Fibroblast of skin of left quadriceps (primary cell): Measurements from ENCODE around the gene CHST7.
"Not testable (repeated sequence)": the region's sequence is repeated elsewhere in the genome, so short reads cannot be mapped to it uniquely, and the experiment has no call there.

Experiments
- DNase-seq, 2 experiments: peaks; one replicate each; pipeline ENCODE4 v3.0.0-alpha.2; 2013; ENCODE audit warnings: low read depth in 2 of 2

Gene CHST7, protein sequence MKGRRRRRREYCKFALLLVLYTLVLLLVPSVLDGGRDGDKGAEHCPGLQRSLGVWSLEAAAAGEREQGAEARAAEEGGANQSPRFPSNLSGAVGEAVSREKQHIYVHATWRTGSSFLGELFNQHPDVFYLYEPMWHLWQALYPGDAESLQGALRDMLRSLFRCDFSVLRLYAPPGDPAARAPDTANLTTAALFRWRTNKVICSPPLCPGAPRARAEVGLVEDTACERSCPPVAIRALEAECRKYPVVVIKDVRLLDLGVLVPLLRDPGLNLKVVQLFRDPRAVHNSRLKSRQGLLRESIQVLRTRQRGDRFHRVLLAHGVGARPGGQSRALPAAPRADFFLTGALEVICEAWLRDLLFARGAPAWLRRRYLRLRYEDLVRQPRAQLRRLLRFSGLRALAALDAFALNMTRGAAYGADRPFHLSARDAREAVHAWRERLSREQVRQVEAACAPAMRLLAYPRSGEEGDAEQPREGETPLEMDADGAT

DNA sequence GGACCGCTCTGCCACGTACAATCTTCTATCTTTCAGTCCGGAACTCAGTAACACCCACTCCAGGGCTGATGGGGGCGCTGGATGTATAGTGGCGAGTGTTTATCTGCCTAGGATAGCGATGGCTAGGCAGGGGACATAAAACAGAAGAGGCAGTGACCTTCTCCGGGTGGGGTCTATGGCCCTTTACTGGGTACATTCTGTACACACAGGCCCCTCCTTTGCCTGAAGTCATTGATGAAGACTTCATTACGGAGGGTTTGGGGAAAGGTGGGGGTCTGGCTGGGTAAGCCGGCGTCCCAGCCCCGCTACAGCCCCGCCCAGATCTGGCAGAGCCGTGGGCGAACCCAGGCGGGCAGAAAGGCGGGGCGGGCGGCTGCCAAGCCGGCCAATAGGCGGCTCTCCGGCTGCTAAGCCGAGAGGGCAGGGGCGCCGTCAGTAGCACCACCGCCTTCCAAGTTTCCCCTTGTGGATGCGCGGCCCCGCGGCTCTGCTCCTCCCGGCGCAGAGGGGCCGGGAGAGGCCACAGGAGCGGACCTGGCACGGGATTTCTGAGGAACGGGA, at the start of gene CHST7:
TSS of gene CHST7 (plus strand) at position 435 of the 561 bp plus-strand sequence. CDS start 167 bp downstream, outside the sequence.
- DNase-seq = no peak

DNA sequence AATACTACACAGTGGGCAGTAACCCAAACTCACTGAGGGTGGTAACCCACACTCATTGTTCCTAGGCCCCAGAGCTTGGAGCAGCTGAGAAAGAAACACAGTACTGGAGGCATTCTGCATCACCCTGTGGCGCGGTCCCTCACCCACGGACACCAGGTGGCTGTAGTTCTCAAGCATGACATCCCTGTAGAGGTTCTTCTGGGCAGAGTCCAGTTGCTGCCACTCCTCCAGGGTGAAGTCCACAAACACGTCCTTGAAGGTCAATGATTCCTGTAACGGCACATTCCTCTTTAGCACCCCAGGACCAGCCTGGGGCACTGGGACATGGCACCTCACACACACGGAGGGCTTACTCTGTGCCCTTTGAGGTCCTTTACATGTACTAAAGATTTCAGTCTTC, 44.9 kb upstream of the CHST7 start:
- not testable (repeated sequence) for DNase-seq

DNA sequence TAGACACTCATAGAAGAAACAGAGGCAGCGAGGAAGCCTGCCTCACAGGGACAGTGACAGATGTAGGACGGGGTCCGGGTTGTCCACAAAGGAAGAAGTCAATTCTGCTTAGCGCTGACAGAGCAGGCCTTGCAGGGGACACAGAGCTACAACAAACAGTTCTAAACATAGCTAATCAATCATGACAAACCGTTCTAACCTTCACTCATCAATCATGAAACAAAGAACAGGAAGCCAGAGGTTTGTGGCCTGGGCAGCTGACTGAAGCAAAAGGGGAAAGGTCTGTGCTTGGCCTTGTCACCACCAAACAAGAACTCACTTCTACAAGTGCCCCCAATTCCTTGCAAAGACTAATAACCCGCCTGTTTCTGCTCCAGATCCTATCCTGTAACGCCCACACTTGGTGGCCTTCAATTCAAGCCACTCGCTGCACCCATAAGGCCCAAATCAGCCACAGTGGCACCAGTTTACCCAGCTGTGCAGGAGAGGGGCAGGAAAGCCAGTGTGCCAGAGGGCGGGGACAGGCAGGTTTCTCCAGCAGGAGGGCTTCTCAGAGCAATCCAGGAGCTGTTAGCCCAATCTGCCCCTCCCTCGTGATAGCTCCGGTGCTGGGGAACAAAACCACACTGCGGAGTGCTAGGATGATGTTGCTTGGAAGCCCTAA, 43.7 kb upstream of the CHST7 start:
- DNase-seq = not testable (repeated sequence)

DNA sequence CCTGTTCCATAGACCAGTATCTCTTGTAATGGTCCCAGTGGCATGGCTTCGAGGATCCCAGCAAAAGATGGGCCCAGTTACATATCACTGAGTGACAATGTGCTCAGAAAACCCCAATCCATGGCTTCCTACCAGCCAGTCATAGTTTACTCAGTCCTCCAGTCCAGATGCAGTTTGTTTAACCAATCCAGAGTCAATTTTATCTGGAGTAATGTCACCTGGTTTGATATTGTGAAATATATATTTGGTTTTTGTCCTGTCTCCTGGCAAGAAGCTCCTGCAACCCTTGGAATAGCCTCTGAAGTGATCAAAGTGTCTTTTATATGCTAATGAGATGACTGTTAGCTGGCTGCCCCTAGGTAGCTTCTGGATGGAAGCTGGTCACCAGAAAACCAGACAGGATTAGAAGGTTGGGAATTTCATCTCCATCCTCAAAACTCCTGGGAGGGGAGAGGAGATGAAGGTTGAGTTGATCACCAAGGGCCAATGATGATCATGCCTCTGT, 43.1 kb upstream of the CHST7 start:
- DNase-seq = not testable (repeated sequence)

DNA sequence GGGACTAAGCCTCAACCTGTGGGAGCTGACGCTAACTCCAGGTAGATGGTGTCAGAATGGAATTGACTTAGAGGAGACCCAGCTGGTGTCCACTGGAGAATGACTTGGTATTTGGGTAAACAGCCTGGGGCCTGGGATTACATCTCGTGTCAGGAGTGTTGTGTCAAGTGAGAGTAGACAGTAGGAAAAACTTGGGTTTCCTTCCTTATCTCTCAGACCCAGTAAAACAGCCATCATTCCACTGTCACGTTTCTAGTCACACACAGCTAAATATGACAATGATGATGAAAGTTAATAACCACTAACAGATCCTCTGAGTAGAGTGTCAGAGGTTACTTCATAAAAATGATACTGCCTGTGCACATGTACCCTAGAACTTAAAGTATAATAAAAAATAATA, 42.1 kb upstream of the CHST7 start:
- DNase-seq = no peak

DNA sequence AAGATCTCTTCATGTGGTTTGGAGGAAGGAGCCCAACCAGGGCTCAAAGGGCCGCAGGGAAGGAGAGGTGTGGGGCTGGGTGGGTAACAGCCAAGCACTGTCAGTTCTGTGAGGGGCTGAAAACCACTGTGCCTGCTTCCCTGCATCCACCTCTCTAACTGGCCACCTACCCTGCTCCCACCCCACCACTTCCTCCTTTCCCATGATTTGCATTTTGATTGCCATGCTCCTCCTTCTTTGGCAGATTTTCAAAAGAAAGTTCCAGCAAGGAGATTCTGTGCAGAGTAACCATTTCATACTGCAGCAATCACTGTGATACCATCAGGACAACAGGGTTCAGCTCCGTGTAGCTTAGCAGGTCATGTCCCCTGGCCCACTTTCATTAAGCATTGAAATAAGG, 30.1 kb upstream of the CHST7 start:
- DNase-seq = no peak

DNA sequence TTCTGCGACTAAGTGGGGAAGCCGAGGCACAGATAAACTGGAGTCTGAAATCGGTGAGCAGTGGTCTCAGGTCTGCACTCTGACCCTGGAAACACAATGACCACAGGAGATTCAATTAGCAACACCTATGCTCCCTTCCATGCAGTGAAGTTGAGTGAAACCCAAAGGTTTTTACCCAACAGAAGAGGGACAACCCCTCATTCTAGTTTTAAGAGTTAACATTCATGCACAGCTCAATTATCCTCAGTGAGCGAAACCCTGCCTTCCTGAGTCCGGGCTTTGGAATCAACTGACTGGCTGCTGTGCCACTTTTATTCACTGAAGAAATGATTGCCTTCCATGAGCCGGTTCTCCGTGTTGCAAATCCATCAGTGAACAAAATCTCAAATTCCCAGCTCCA, 29.0 kb upstream of the CHST7 start:
- not testable (repeated sequence) for DNase-seq

DNA sequence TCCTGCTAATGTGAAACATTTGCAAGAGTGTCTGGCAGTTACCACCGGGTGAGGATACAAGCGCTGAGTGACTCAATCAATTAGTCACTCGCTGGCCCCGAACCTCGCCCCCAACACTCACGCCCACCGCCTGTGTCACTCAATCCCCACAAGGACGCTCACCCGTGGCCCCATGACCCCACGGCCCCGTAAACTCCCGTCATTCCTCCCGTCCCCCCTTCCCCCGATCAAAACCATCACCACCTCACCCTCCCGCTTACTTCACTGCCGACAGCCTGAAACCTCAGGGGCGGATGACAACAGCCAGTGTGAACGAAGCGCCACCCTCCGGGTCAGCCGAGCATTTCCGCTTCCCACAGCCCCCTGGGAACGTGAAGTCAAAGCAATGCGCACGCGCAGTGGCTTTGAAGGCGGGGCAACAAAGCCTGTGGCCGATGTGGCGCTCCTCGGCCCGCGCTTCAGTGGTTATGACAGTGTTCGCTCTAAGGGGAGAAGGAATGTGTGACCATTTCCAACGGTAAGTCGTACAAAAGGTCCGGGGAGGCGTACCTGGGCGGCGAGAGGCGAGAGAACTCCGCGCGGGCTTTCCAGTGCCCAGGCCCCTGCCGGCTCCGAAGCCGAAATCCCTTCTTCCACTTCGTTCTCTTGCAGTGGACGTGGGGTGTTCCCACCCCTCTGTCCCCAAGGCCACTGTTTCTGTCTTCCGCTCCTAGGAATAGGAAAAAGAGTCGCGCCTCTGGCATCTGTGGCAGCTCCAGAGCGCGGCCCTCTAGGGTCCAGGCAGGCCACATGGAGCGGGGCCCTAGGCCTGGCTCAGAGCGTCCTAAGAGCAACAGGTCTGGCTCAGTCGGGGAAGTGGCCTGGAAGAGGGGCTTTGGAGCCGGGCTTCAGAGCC, 28.2 kb upstream of the CHST7 start, which contains the start of gene ZNF674:
TSS of gene ZNF674 (minus strand) at position 311 of the 895 bp plus-strand sequence. CDS start 3,334 bp downstream, outside the sequence.
- peak; percentile 79 to 81 for DNase-seq

DNA sequence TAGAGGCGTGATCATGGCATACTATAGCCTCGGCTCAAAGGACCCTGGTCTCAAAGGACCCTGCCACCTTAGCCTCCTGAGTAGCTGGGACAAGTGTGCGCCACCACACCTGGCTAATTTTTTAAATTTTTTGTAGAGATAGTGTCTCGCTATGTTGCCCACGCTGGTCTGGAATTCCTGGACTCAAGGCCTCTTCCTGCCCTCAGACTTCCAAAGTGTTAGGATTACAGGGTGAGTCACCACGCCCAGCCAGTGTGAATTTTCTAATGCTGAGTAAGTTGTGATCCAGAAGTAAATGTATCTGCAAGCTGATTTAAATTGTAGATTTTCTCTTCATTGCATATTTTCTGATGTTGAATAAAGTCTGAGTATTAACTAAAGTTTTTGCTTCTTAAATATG, 25.7 kb upstream of the CHST7 start:
- DNase-seq = peak; percentile 37 to 49

DNA sequence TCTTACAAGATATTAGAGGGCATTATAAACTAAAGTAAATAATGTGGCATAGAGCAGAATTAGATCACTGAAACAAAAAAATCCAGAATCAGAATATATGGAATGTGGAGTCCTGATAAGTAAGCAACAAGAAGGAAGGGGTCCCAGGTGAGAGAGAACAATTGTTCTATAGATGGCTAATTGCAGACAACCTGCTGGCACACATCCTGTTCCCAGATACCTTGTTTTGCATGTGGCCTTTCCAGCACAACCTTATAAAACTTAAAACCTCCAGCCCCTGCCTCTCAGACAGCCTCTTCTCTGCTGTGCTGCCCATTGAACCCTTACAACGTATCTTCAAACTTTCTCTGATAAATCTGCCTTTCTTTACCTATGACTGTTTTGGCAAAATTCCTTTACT, 23.7 kb upstream of the CHST7 start:
- DNase-seq = no peak

DNA sequence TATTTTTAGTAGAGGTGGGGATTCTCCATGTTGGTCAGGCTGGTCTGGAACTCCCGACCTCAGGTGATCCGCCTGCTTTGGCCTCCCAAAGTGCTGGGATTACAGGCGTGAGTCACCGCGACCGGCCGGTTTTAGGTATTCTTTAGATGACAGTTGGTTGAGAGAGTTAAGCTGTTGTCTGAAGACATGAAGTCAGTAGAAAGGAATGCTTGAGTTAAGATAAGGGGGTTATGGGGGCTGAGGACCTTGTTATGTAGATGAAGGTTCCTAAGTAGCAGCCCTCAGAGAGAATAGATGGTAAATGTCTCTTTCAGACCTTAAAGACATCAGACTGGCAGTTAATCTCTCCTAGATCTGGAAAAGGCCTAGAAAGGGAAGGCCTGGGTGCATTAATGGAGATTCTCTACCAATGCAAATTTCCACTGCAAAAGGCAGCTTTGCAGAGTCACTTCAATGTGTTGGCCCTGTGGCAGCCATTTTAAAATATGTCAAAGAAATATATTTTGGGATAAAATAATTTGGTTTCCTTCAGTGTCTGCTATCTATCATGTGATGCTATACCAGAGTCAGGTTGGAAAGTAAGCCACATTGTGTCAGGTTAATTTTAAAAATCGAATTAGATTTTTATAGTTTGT, 22.0 kb upstream of the CHST7 start:
- DNase-seq = no peak

DNA sequence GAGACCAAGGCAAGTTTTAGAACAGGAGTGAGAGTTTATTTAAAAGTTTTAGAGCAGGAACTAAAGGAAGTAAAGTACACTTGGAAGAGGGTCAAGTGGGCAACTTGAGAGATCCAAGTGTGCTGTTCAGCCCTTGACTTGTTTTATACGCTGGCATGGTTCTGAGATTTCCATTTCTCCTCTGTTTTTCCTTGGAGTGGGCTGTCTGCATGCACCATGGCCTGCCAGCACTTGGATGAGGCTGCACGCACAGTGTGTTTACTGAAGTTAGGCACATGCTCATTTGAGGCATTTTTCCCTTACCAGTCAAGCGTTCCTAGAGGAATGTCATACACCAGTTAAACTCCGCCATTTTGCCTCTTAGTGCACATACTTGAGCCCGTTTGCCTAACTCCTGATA, 19.6 kb upstream of the CHST7 start:
- DNase-seq = no peak

DNA sequence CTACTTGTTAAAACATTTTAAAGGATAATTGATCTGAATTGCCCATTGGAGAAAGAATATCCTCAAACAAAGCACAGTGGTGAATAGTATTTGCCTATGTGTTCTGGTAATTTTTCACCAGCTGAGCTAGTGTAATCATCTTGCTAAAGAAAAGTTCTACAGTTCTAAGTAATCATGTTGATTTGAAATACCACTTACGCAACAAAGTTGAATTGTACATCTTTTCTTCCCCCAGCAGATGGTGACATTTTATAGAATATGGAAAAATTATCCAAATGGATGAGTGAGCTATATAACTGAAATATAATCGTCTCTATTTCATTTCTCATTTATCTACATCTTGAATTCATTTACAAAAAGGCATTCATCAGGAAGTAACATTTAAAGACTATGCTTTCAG, 18.6 kb upstream of the CHST7 start:
- DNase-seq = no peak

DNA sequence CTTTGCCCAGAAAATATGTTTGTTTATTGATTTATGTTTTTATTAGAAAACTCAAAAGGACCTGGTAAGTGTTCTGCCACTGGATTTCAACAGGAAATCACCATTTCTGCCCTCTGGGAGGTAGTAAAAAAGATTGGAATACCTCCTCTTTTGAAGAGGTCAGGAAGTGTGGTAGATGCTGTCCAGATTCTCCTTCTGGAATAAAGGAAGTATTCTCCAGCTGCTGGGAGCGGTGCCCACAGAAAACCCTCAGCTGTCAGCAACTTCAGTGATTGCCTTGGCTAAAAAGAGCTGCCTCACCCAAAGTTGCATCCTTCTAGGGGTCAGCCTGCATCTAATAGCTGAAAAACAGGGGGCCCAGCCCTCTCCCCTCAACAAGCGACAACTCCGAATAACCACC, 14.5 kb upstream of the CHST7 start:
- DNase-seq = no peak

DNA sequence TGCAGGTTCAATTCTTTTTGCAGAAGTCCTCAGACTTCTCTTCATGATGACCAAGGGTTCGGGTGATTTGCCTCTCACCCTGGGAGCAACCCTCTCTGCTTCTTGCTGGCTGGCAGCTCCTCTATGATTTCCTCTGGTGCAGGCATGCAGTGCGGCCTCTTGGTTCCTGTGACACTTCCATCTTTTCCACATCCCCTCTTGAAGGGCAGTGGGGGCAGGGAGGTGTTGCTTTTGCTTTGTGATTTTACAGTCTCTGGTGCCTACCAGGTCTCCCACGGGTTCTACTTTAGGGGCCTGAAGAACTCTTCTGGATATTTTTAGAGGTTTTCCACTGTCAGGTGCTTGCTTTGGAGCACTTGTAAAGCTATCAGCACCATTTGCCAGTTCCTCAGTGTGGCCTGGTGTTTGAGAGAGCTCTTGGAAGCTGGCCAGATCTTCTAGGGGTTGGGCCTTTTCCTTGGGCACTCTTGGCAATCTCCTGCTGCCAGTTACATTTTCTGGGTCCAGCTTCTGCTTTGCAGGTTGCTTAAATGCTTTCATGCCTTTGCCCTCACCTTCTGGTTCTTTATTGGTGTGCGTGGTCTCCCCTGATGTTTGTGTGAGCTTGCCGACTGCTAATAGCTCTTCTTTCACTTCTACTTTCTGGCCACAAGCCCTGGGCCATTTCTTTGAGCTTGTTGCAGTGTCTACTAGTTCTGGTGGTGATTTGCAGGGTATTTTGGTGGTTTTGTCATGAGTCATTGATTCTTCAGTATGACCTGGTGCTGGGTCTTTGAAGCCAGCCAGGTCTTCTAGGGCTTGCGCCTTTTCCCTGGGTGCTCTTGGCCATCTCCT, 11.5 kb upstream of the CHST7 start:
- DNase-seq = no peak

DNA sequence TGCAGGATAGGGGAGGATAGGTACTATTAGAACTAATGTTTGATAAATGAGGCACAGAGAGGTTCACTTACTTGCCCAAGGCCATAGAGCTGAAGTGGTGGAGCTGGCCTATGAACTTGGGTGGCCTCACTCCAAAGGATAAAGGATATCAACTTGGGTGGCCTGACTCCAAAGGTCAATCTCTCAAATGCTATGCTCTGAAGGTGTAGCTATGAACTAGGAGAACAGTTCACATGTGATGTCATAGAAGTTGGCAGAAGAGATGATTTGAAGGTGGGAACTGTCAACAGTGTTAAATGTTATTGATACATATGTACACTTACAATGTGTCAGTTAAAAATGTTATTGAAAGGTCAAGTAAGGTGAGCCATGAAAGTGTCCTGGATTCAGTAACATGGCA, 6.2 kb upstream of the CHST7 start:
- no peak for DNase-seq

DNA sequence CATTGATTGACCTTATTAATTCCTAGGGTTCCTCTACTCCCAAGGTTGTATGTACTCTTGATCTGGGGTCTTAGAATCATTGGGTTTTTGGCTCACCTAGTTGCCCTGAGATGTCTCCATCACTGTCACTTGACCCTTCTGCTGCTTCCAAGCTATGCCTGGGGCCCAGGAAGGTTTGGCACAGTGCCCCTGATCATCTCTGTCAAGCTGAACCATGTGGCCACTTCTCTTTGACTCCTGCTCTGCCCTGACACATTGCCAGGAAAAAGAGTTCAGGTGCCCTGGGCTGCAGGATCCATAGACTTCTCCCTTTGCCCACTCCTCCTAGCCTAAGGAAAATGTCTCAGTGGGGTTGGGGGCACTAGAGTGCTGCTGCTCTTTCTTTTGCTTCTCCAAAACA, 3.9 kb upstream of the CHST7 start:
- DNase-seq = no peak

DNA sequence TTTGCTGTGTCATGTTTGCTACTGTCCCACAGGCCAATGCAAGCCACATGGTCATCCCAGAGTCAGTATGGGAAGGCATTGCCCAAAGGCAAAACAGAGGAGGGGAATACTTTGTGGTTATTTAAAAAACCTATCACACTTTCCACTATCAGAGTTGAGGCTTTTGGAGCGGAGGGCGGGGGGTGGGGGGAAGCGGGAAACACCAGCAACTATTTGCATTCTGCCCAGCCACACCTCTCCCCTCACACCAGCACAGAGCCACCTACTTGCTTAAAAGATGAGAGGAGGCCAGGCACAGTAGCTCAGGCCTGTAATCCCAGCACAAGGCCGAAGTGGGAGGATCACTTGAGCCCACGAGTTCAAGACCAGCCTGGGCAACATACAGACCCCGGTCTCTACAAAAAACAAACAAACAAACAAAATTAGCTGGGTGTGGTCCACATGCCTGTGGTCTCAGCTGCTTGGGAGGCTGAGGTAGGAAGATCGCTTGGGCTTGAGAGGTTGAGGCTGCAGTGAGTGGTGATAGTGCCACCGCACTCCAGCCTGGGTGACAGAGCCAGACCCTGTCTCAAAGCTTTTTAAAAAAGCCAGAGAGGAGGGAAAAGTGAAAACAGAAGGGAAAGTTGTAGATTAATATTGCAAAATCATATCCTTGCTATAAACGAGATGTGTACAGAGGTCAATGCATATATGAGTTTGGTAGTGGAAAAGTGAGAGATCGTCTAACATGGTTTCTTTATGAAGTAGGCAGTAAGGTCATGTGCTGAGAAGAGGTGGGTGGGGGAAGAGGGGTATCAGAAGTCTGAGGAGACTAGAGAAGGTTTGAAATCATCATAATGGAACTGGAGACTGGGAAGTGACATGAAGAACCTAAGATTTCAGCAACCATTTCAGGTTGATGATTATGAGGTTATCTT, 1.9 kb upstream of the CHST7 start:
- no peak for DNase-seq

DNA sequence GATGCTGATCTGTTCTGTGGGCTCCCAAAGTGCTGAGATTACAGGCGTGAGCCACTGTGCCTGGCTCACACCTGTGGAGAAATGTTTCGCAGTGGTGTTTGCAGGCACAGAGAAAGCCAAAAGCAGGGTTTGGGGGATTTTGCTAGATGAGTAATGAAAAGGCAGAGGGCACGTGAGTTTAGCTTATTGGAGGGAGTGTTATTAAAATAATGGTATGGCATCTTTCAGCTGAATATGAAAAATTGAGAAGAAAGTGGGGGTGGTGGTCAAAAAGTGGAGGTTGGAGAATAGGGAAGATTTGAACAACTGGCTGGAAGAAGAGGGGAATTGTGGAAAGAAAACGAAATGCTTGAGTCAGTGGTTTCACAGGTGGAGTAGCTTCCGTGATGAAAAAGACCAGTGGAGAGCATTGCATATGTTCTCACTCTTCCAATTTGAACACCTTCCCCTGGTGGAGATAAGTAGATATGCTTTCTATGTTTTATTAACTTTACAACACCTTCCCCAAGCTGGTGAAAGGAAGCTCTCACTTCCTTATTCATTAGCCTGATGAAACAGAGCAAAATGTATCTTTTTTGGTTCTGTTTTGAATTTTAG, 1.1 kb upstream of the CHST7 start:
- DNase-seq = no peak
